WI38 (cell line): ENCODE results near the gene AMFR.

ENCODE experiments used
- H3K4me3 ChIP-seq: 2 replicates; pipeline ENCODE4 v1.5.1; 2011; ENCODE audit warnings: low read depth, mild to moderate bottlenecking, control low read depth, low read length
- CTCF ChIP-seq: IDR thresholded peaks from 2 replicates; pipeline ENCODE4 v1.5.1; 2012; ENCODE audit warnings: low read depth, mild to moderate bottlenecking, control low read depth, low read length

AMFR gene

GRCh38 chr16:56373003-56373402 is 52.3 kb downstream of the AMFR start:
- no peak for TF ChIP-seq CTCF

GRCh38 chr16:56372013-56372634 is 53.2 kb downstream of the AMFR start:
- H3K4me3 ChIP-seq, result no peak overlapping the region
- no peak for TF ChIP-seq CTCF

More at GRCh38 chr16:56373003-56373402, 52.3 kb downstream of the AMFR start:
- H3K4me3 ChIP-seq, result no peak overlapping the region

GRCh38 chr16:56371660-56371937 is 53.7 kb downstream of the AMFR start:
- TF ChIP-seq CTCF, result no peak
- H3K4me3 ChIP-seq, result no peak overlapping the region

- no peak overlapping the region for H3K4me3 ChIP-seq
- no peak for TF ChIP-seq CTCF
Measured at GRCh38 chr16:56370875-56371659, 54.3 kb downstream of the AMFR start.

GRCh38 chr16:56370185-56370874 is 55.0 kb downstream of the AMFR start:
- H3K4me3 ChIP-seq, result no peak overlapping the region
- no peak for TF ChIP-seq CTCF

GRCh38 chr16:56369202-56369601 is 56.1 kb downstream of the AMFR start:
- no peak overlapping the region for H3K4me3 ChIP-seq
- TF ChIP-seq CTCF, result no peak

- no peak overlapping the region for H3K4me3 ChIP-seq
- TF ChIP-seq CTCF, result no peak
Measured at GRCh38 chr16:56368545-56368944, 56.8 kb downstream of the AMFR start.
